ENCODE measurements around the gene DLGAP1.

- TF ChIP-seq FOXC1 (CRISPR knock-in tag; IDR thresholded peaks at IDR 0.05; ENCODE audit: borderline replicate concordance): no peak
- TF ChIP-seq, protein P1, sequence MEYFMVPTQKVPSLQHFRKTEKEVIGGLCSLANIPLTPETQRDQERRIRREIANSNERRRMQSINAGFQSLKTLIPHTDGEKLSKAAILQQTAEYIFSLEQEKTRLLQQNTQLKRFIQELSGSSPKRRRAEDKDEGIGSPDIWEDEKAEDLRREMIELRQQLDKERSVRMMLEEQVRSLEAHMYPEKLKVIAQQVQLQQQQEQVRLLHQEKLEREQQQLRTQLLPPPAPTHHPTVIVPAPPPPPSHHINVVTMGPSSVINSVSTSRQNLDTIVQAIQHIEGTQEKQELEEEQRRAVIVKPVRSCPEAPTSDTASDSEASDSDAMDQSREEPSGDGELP (IDR thresholded peaks at IDR 0.05; ENCODE audit: borderline replicate concordance, low read depth): no peak
- TF ChIP-seq SRF (IDR thresholded peaks at IDR 0.05; ENCODE audit: low read depth, low read length): no peak
- no peak for TF ChIP-seq NFKBIZ (CRISPR knock-in tag; IDR thresholded peaks at IDR 0.05)
- TF ChIP-seq ZNF574 (CRISPR knock-in tag; IDR thresholded peaks at IDR 0.05): no peak
- TF ChIP-seq CTCF (CRISPR knock-in tag; IDR thresholded peaks at IDR 0.05): no peak
- TF ChIP-seq, protein P2, sequence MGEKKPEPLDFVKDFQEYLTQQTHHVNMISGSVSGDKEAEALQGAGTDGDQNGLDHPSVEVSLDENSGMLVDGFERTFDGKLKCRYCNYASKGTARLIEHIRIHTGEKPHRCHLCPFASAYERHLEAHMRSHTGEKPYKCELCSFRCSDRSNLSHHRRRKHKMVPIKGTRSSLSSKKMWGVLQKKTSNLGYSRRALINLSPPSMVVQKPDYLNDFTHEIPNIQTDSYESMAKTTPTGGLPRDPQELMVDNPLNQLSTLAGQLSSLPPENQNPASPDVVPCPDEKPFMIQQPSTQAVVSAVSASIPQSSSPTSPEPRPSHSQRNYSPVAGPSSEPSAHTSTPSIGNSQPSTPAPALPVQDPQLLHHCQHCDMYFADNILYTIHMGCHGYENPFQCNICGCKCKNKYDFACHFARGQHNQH (CRISPR knock-in tag; IDR thresholded peaks at IDR 0.05): no peak
Measured at GRCh38 chr18:3892152-3892551, 563.0 kb downstream of the DLGAP1 start.

Measured in HepG2 (cell line).